A172 (cell line): ENCODE results near the gene GAD2. TPM values are rescaled to one million over a fixed set of nuclear protein-coding genes. Genes with fewer than 3 reads are reported as not detected.

Experiments
- DNase-seq: peaks from one replicate; pipeline ENCODE4 v3.0.0-alpha.2; 2015; ENCODE audit warnings: low spot score
- total RNA-seq: library from RNA; depleted of rRNA; stranded (reverse); fragments of >200 nt; shearing (Covaris generic); gene quantifications from 2 replicates; pipeline ENCODE4 v1.2.3, GENCODE V29; 2014; rRNA removed

The GAD2 gene
- total RNA-seq, 1 experiment from 2014 or later = not detected

DNA sequence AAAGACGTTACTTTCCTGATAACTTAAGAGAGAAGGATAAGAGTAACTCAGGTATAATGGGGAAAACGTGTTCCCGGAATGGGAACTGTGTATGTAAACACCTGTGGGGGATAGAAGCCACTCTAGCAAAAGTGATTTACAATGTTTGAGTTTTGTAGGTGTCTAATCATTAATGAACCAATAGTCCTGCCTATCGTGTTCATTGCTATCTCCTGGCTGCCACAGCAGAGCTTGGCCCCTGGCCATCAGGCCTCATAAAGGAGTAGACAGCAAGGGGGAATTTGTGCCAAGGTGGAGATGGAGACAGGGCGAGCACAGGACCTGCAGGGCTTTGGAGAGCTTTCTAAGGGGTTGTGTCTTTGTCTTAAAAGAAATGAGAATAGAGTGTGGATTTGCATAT, 102.1 kb downstream of the GAD2 start:
- DNase-seq = no peak

DNA sequence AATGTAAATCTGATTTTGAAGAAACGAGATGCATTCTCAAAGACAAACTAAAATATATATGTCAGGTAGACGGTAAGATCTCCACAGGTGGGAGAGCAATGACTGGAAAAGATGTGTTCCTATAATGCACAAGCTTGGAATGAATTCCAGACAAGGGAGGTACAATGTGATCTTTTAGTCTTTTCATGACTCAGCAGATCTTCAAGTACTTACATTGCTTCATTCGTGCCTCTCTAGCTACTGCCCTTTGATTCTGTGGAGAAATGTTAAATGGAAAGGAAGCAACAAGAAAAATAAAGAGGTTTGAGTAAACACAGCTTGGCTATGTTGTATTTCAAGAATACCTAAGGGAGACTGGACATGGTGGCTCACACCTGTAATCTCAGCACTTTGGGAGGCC, 106.6 kb downstream of the GAD2 start:
- no peak for DNase-seq

DNA sequence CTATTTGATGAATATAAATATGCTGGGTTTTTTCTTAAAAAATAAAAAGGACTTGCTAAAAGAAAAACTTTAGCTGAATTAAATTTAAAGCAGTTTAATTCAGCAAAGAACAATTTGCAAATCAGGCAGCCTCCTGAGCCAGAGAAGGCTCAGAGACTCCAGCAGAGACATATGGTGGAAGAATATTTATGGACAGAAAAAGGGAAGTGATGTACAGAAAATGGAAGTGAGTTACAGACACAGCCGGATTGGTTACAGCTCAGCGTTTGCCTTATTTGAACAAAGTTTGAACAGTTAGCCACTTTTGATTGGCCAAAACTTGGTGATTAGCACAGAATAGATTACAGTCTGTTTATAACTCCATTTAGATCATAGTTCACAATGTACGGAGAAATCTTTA, 110.3 kb downstream of the GAD2 start:
- DNase-seq = no peak

DNA sequence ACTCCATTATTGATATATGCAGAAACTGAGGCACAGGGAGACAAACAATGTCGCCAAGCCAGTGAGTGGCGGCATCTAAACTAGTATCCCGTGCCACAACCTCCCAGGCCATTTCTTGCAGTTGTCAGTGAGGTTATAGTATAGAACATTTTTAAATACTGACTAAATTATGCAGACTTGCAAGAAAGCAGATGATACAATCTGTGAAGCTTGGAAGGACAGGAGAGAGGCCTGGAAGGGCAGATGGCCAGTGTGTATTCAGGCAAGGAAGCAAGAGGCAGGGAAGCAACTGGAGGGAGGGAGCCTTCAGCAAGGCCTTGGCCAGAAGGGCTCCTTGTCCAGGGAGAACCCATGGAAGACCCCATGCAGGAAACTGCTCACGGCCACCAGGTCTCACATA, 111.2 kb downstream of the GAD2 start:
- DNase-seq = no peak

DNA sequence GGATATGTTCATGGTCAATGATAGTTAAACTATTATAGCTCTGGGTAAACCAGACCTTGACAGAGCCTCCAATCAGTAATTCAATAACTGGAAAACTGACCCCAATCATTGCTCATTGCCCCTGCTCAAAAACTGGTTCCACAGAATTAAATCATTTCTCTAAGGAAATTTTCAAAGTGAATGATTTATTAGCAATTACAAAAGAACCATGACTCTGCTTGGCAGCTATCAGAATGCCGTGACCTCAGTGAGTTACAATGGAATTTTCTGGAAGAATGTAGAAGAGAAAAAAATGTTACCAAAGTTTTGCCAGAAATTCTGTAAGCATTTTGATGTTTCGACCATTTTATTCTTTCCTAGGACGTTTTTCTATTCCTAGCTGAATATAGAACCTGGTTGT, 114.8 kb downstream of the GAD2 start:
- DNase-seq = no peak

DNA sequence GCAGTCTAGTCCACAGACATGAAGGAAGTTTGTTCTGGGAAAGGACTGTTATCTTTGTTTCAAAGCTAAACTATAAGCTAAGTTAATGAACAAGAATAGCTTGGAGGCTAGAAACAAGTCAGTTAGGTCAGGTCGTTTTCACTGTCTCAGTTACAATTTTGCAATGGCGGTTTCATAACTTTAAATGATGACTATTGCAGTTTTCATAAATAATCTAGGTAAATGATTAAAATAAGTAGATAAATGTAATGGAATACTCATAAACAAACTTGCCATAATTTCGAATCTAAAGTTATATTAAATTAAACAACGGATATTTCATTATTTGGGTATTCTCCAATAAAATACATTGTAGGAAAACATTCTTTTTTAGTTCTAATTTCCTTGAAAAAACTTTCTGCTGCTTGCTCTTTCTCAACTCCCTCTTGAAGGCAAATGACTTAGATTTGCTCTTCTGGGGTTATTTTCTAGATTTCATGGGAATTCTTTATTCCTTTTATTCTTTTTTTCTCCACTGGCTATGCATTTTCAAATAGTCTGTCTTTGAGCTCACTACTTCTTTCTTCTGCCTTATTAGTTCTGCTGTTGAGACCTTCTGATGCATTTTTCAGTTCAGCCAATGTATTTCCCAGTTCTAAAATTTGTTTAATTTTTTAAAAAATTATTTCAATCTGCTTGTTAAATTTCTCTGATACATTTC, 117.8 kb downstream of the GAD2 start:
- DNase-seq = no peak

DNA sequence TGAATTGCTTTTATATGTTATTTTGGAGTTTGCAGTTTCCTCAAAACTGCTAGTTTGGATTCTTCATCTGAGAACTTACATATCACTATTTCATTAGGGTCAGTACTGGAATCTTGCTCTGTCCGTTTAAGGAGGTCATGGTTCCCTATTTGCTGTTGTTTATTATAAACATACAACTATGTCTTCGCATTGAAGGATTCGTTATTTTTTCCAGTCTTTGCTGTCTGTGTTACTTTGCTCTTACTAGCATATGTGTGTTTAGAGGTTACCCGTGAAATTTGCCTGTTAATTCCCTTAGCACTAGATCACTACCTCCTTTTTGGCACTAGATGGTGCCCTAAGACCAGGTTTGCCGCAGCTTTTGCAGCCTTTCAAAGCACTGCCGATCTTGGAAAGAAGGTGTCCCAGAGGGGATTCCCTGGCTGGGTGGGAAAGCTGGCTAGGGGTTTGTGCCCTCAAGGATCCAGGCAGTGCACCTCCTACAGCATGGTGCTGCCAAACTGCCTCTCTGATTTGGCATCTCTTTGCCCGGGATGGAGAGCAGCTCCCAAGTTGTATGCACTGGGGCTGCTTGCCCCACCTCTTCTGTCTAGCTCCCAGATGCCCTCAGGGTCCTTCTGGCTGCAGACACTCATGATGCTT, 118.5 kb downstream of the GAD2 start:
- peak; percentile 72 for DNase-seq

DNA sequence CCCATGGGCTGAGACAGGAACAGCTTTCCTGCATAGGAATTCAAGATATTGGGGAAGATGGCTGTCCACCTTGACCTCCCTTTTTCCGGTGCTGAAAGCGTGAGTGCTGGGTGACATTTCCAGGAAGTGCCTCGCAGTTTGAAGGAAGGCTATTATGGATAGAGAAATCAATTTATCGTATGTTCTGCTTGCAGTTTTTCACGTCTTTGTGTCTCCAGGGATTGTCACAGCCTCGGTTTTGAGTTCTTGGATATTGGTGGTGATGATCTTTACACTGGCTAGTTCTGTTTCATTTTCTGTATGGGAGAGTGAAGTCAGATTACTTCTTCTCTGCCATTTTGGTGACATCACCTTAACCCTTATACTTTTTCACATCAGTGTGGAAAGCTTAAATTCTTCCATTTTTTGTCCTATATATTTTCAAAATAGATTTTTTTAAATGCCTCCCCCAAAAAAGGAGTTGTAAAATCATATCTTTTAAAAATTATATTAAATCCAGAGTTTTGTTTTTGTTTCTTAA, 119.1 kb downstream of the GAD2 start:
- no peak for DNase-seq

DNA sequence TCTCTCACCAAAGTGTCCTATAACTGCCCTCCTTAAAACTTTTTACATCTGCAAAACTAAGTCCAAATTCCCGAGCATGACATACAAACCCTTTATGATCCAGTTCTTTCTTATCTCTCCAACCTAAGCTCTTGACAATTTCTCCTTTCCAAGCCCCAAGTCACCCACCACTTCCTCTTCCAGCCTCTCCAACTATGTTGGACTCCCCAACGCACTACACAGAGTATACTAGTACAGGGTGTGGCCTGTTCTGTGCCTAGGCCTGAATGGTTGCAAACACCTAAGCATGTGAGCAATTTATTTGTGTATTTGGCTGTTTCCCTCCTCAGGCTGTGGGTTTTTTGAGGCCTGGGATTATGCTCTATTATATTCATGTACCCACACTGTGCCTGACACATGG, 120.4 kb downstream of the GAD2 start:
- DNase-seq = no peak

DNA sequence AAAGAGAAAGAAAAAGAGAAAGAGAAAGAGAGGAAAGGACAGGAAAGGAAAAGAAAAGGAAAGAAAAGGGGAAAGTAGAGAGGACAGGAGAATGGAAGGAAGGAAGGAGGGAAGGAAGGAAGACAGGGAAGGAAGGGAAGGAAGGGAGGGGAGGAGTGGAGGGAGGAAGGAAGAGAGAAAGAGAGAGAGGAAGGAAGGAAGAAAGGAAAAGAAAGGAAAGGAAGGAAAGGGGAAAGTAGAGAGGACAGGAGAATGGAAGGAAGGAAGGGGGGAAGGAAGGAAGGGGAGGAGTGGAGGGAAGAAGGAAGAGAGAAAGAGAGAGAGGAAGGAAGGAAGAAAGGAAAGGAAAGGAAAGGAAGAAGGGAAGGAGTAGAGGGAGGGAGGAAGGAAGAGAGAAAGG, 125.1 kb downstream of the GAD2 start:
- DNase-seq = no peak

DNA sequence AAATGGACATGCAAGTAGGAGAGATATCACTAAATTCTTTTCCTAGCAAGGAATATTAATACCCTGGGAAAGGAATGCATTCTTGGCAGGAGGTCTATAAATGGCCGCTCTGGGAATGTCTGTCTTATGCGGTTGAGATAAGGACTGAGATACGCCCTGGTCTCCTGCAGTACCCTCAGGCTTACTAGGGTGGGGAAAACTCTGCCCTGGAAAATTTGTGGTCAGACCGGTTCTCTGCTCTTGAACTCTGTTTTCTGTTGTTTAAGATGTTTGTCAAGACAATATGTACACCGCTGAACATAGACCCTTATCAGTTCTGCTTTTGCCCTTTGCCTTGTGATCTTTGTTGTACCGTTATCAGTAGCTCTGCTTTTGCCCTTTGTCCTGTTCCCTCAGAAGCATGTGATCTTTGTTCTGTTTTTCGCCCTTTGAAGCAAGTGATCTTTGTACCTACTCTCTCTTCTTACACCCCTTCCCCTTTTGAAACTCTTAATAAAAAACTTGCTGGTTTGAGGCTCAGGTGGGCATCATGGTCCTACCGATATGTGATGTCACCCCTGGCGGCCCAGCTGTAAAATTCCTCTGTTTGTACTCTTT, 132.3 kb downstream of the GAD2 start:
- peak; percentile 72 for DNase-seq

Other genes starting within 250 kb of the GAD2 start
- not detected in 2 replicates for gene APBB1IP, start 221.6 kb downstream of the GAD2 start, total RNA-seq